ENCODE measurements around the gene GRAMD2B. TPM values are rescaled to one million over a fixed set of nuclear protein-coding genes. Genes with fewer than 3 reads are reported as not detected.

Gene GRAMD2B
- total RNA-seq, 1 experiment from 2014 or later = 11.1 TPM

- intact Hi-C loops (cut with micrococcal nuclease) = no loop called here
- POLR2A ChIA-PET = interaction anchor here (0.6 to 0.8 kb wide), 3 partner anchors 9 to 12 kb away, joined by 3 to 5 read pairs (median 3); no protein-coding TSS in a partner anchor
- no peak for DNase-seq (ENCODE audit: unreplicated experiment)
- no peak overlapping the region for H3K27ac Mint-ChIP-seq (ENCODE audit: low read depth, unreplicated experiment)
- no peak for TF ChIP-seq CTCF (IDR thresholded peaks at IDR 0.05; ENCODE audit: unreplicated experiment)
- CTCF ChIA-PET = interaction anchor here (0.6 to 2.7 kb wide), 6 partner anchors 9 to 135 kb away, joined by 3 to 14 read pairs (median 4); no protein-coding TSS in a partner anchor
- H3K36me3 Mint-ChIP-seq (ENCODE audit: insufficient read depth, unreplicated experiment) = peaks cover 88% of the 10 kb centered on the region
- BruUV-seq (replicated peaks) = no TSS peak
- H3K4me3 Mint-ChIP-seq (ENCODE audit: unreplicated experiment) = no peak overlapping the region
- H3K4me1 Mint-ChIP-seq (ENCODE audit: insufficient read depth, unreplicated experiment) = no peaks in the 10 kb centered on the region
- H3K27me3 Mint-ChIP-seq (ENCODE audit: insufficient read depth, unreplicated experiment) = no peaks in the 10 kb centered on the region
- H3K9me3 Mint-ChIP-seq (ENCODE audit: unreplicated experiment) = no peaks in the 10 kb centered on the region
Measured at GRCh38 chr5:126488443-126489065, 65.3 kb downstream of the GRAMD2B start.

- Mint-ChIP-seq H3K4me1 (ENCODE audit: insufficient read depth, unreplicated experiment) (no peaks in the 10 kb centered on the region), H3K36me3 (ENCODE audit: insufficient read depth, unreplicated experiment) (peaks cover 84% of the 10 kb centered on the region), H3K27ac (ENCODE audit: low read depth, unreplicated experiment) (no peak overlapping the region), H3K27me3 (ENCODE audit: insufficient read depth, unreplicated experiment) (no peaks in the 10 kb centered on the region), H3K4me3 (ENCODE audit: unreplicated experiment) (no peak overlapping the region), H3K9me3 (ENCODE audit: unreplicated experiment) (no peaks in the 10 kb centered on the region)
- intact Hi-C loops (cut with micrococcal nuclease) = no loop called here
- no TSS peak for BruUV-seq (replicated peaks)
- ChIA-PET CTCF (interaction anchor here (0.5 to 2.7 kb wide), 8 partner anchors 16 to 290 kb away, joined by 3 to 14 read pairs (median 3); no protein-coding TSS in a partner anchor), POLR2A (interaction anchor here (0.7 to 0.9 kb wide), 3 partner anchors 13 to 48 kb away, joined by 3 to 7 read pairs (median 4); no protein-coding TSS in a partner anchor)
- no peak for DNase-seq (ENCODE audit: unreplicated experiment)
- TF ChIP-seq CTCF (IDR thresholded peaks at IDR 0.05; ENCODE audit: unreplicated experiment) = no peak
Measured at GRCh38 chr5:126490167-126490940, 67.1 kb downstream of the GRAMD2B start.

GRCh38 chr5:126492939-126493338, 69.7 kb downstream of the GRAMD2B start:
- ChIA-PET POLR2A (interaction anchor here (1.1 kb wide), 2 partner anchors 55 to 70 kb away, joined by 3 to 4 read pairs; partner anchors contain the start of gene GRAMD2B), CTCF (interaction anchor here (0.6 to 1.5 kb wide), 10 partner anchors 25 to 730 kb away, joined by 3 to 9 read pairs (median 4); no protein-coding TSS in a partner anchor)
- DNase-seq (ENCODE audit: unreplicated experiment) = peak; percentile 56
- Mint-ChIP-seq H3K36me3 (ENCODE audit: insufficient read depth, unreplicated experiment) (peaks cover 72% of the 10 kb centered on the region), H3K27me3 (ENCODE audit: insufficient read depth, unreplicated experiment) (no peaks in the 10 kb centered on the region), H3K27ac (ENCODE audit: low read depth, unreplicated experiment) (no peak overlapping the region), H3K4me1 (ENCODE audit: insufficient read depth, unreplicated experiment) (peaks cover 15% of the 10 kb centered on the region), H3K9me3 (ENCODE audit: unreplicated experiment) (no peaks in the 10 kb centered on the region), H3K4me3 (ENCODE audit: unreplicated experiment) (no peak overlapping the region)
- intact Hi-C loops (cut with micrococcal nuclease) = loop anchor here (1.0 kb wide), 2 partner anchors 46 to 139 kb away; no protein-coding TSS in a partner anchor
- BruUV-seq (replicated peaks) = no TSS peak
- TF ChIP-seq CTCF (IDR thresholded peaks at IDR 0.05; ENCODE audit: unreplicated experiment) = peak; percentile 33

DNA sequence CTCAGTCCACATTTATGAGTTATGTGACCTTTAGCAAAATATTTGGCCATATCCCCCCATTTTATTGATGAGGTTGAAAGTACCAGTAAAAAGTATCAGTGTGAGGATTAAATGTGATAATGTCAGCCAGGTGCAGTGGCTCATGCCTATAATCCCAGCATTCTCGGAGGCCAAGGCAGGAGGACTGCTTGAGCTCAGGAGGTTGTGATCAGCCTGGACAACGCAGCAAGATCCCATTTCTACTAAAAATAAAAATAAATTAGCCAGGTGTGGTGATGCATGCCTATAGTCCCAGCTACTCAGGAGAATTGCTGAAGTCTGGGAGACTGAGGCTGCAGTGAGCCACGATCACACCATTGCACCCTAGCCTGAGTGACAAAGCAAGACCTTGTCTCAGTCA, 71.2 kb downstream of the GRAMD2B start:
- BruUV-seq (replicated peaks) = no TSS peak
- Mint-ChIP-seq H3K9me3 (ENCODE audit: unreplicated experiment) (no peaks in the 10 kb centered on the region), H3K36me3 (ENCODE audit: insufficient read depth, unreplicated experiment) (peaks cover 59% of the 10 kb centered on the region), H3K27ac (ENCODE audit: low read depth, unreplicated experiment) (no peak overlapping the region), H3K4me1 (ENCODE audit: insufficient read depth, unreplicated experiment) (peaks cover 19% of the 10 kb centered on the region), H3K27me3 (ENCODE audit: insufficient read depth, unreplicated experiment) (no peaks in the 10 kb centered on the region), H3K4me3 (ENCODE audit: unreplicated experiment) (no peak overlapping the region)
- DNase-seq (ENCODE audit: unreplicated experiment) = no peak
- CTCF ChIA-PET = interaction anchor here (1.4 to 1.5 kb wide), 2 partner anchors 18 to 36 kb away, joined by 3 to 5 read pairs; no protein-coding TSS in a partner anchor
- POLR2A ChIA-PET = interaction anchor here (1.2 kb wide), 1 partner anchor 71 kb away, joined by 3 read pairs; the partner anchor contains the start of gene GRAMD2B
- TF ChIP-seq CTCF (IDR thresholded peaks at IDR 0.05; ENCODE audit: unreplicated experiment) = no peak
- intact Hi-C loops (cut with micrococcal nuclease) = no loop called here
